ENCODE data around the gene AIP.

The AIP gene

DNA sequence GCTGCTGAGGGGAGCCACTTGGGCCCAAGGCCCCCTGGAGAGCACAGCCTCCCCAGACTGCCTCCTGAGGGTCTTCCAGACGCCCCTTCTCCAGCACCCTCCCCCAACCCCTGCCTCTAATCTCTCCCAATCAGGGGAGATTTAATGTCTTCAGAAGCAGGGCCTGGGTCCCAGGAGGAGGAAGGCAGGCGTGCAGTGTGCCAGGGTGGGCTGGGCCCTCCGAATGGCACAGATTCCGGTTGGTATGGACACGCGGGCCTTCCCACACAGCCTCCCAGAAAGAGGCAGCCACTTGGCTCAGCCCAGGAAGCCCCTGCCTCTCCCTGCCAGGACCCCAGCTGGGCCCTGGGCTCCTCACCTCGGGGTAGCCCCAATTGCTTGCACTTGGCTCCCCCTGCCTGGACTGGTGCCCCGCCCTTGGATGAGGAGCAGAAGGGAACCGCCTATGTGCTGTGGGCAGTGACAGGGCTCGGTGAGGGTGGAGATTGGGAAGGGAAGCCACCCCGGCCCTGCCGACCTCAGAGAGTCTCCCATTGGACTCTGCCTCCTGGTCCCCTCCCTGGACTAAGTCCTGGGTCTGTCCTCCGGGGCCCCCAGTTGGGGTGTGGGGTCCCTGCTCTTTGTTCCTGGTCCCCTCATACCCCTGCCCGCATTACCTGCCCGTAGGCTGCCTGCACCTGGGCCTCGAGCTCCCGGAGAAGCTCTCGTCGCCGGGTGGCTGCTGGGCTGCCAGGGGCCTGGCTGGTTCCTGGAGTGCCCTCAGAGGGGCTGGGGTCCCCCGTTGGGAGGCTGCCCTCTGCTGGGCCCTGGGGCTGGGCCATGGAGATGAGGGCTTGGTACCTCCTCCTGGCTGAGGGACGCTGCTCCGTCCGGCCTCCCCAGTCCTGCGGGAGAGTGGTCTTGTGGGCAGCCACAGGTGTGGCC is 41.0 kb downstream of the AIP start:
- Histone ChIP-seq H3K9me3 (ENCODE audit: control insufficient read depth, insufficient read depth, low read length) (no peaks in the 10 kb centered on the region), H3K4me3 (ENCODE audit: low read depth, low read length) (no peak overlapping the region), H3K4me1 (ENCODE audit: control insufficient read depth, insufficient read depth, low read length) (no peaks in the 10 kb centered on the region), H3K9ac (ENCODE audit: low read depth, low read length) (no peak overlapping the region), H3K27me3 (ENCODE audit: control insufficient read depth, insufficient read depth, low read length) (no peaks in the 10 kb centered on the region), H3K36me3 (ENCODE audit: control insufficient read depth, insufficient read depth, low read length) (no peaks in the 10 kb centered on the region)

GRCh38 chr11:67524480-67524808 is 41.6 kb downstream of the AIP start:
- no peaks in the 10 kb centered on the region for H3K27me3 ChIP-seq (ENCODE audit: control insufficient read depth, insufficient read depth, low read length)
- H3K4me3 ChIP-seq (ENCODE audit: low read depth, low read length): no peak overlapping the region
- no peaks in the 10 kb centered on the region for H3K36me3 ChIP-seq (ENCODE audit: control insufficient read depth, insufficient read depth, low read length)
- no peak overlapping the region for H3K9ac ChIP-seq (ENCODE audit: low read depth, low read length)
- no peaks in the 10 kb centered on the region for H3K4me1 ChIP-seq (ENCODE audit: control insufficient read depth, insufficient read depth, low read length)
- H3K9me3 ChIP-seq (ENCODE audit: control insufficient read depth, insufficient read depth, low read length): no peaks in the 10 kb centered on the region

DNA sequence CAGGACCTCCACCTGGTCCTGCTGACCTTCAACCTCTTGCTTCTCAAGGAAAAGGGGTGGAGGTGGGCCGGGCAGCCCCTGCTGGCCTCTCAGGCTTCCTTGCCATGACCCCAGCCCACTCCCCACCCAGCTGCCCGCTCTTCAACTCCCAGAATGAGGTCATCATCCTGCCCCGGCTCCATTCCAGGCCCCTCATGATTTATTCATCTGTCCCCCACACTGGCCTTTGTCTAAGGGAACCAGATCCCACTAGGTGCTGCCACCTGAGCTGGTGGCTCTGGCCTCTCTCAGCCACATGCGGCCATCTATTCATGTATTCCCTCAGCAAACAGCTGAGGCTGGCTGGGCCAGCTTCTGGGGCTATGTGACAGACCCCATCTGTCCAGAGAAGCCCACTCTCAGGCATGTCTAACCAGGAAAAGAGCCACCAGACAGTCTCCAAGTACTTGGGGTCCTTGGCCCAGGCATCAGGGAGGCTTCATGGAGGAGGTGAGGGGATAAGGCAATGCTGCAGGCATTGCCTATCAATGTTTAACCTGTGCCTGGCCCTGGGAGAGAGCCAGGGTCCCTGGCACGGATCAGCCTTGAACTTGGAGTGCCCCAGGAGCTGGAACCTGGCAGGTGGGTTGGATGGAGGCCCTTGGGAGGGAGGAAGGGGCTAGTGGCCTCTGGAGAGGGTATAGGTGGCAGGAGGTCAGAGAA is 42.6 kb downstream of the AIP start:
- H3K27me3 ChIP-seq (ENCODE audit: control insufficient read depth, insufficient read depth, low read length): no peaks in the 10 kb centered on the region
- H3K9ac ChIP-seq (ENCODE audit: low read depth, low read length): no peak overlapping the region
- H3K9me3 ChIP-seq (ENCODE audit: control insufficient read depth, insufficient read depth, low read length): no peaks in the 10 kb centered on the region
- no peaks in the 10 kb centered on the region for H3K36me3 ChIP-seq (ENCODE audit: control insufficient read depth, insufficient read depth, low read length)
- no peaks in the 10 kb centered on the region for H3K4me1 ChIP-seq (ENCODE audit: control insufficient read depth, insufficient read depth, low read length)
- no peak overlapping the region for H3K4me3 ChIP-seq (ENCODE audit: low read depth, low read length)

DNA sequence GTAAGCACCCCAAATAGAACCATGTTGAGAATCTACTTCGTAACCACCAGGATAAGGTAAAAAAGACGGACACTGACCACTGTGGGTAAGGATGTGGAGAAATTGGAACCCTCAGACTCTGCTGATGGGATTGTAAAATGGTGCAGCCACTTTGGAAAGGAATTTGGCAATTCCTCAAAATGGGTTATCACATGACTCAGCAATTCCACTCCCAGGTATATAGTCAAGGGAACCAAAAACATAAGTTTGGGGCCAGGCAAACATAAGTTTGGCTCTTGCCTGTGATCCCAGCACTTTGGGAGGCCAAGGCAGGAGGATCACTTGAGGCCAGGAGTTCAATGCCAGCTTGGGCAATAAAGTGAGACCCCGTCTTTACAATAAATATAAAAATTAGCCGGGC is 45.5 kb downstream of the AIP start:
- no peaks in the 10 kb centered on the region for H3K4me1 ChIP-seq (ENCODE audit: control insufficient read depth, insufficient read depth, low read length)
- H3K4me3 ChIP-seq (ENCODE audit: low read depth, low read length): no peak overlapping the region
- no peaks in the 10 kb centered on the region for H3K36me3 ChIP-seq (ENCODE audit: control insufficient read depth, insufficient read depth, low read length)
- H3K9ac ChIP-seq (ENCODE audit: low read depth, low read length): no peak overlapping the region
- H3K9me3 ChIP-seq (ENCODE audit: control insufficient read depth, insufficient read depth, low read length): peaks cover 2% of the 10 kb centered on the region
- no peaks in the 10 kb centered on the region for H3K27me3 ChIP-seq (ENCODE audit: control insufficient read depth, insufficient read depth, low read length)

- Histone ChIP-seq H3K27me3 (ENCODE audit: control insufficient read depth, insufficient read depth, low read length) (no peaks in the 10 kb centered on the region), H3K9me3 (ENCODE audit: control insufficient read depth, insufficient read depth, low read length) (peaks cover 10% of the 10 kb centered on the region), H3K9ac (ENCODE audit: low read depth, low read length) (no peak overlapping the region), H3K36me3 (ENCODE audit: control insufficient read depth, insufficient read depth, low read length) (no peaks in the 10 kb centered on the region), H3K4me3 (ENCODE audit: low read depth, low read length) (no peak overlapping the region), H3K4me1 (ENCODE audit: control insufficient read depth, insufficient read depth, low read length) (no peaks in the 10 kb centered on the region)
Observed at GRCh38 chr11:67530282-67530592, 47.4 kb downstream of the AIP start.

- Histone ChIP-seq H3K9ac (ENCODE audit: low read depth, low read length) (no peak overlapping the region), H3K36me3 (ENCODE audit: control insufficient read depth, insufficient read depth, low read length) (no peaks in the 10 kb centered on the region), H3K4me3 (ENCODE audit: low read depth, low read length) (no peak overlapping the region), H3K27me3 (ENCODE audit: control insufficient read depth, insufficient read depth, low read length) (no peaks in the 10 kb centered on the region), H3K4me1 (ENCODE audit: control insufficient read depth, insufficient read depth, low read length) (no peaks in the 10 kb centered on the region), H3K9me3 (ENCODE audit: control insufficient read depth, insufficient read depth, low read length) (peaks cover 10% of the 10 kb centered on the region)
Observed at GRCh38 chr11:67532889-67533288, 50.1 kb downstream of the AIP start.

- H3K36me3 ChIP-seq (ENCODE audit: control insufficient read depth, insufficient read depth, low read length): no peaks in the 10 kb centered on the region
- H3K4me1 ChIP-seq (ENCODE audit: control insufficient read depth, insufficient read depth, low read length): no peaks in the 10 kb centered on the region
- H3K27me3 ChIP-seq (ENCODE audit: control insufficient read depth, insufficient read depth, low read length): no peaks in the 10 kb centered on the region
- no peak overlapping the region for H3K9ac ChIP-seq (ENCODE audit: low read depth, low read length)
- H3K4me3 ChIP-seq (ENCODE audit: low read depth, low read length): no peak overlapping the region
- peaks cover 10% of the 10 kb centered on the region for H3K9me3 ChIP-seq (ENCODE audit: control insufficient read depth, insufficient read depth, low read length)
Observed at GRCh38 chr11:67534070-67534679, 51.3 kb downstream of the AIP start.

- Histone ChIP-seq H3K4me1 (ENCODE audit: control insufficient read depth, insufficient read depth, low read length) (no peaks in the 10 kb centered on the region), H3K9ac (ENCODE audit: low read depth, low read length) (no peak overlapping the region), H3K4me3 (ENCODE audit: low read depth, low read length) (no peak overlapping the region), H3K27me3 (ENCODE audit: control insufficient read depth, insufficient read depth, low read length) (no peaks in the 10 kb centered on the region), H3K36me3 (ENCODE audit: control insufficient read depth, insufficient read depth, low read length) (no peaks in the 10 kb centered on the region), H3K9me3 (ENCODE audit: control insufficient read depth, insufficient read depth, low read length) (peaks cover 10% of the 10 kb centered on the region)
Observed at GRCh38 chr11:67535561-67535960, 52.7 kb downstream of the AIP start.

GRCh38 chr11:67538306-67538705 is 55.5 kb downstream of the AIP start:
- no peaks in the 10 kb centered on the region for H3K27me3 ChIP-seq (ENCODE audit: control insufficient read depth, insufficient read depth, low read length)
- H3K36me3 ChIP-seq (ENCODE audit: control insufficient read depth, insufficient read depth, low read length): no peaks in the 10 kb centered on the region
- H3K9me3 ChIP-seq (ENCODE audit: control insufficient read depth, insufficient read depth, low read length): peaks cover 9% of the 10 kb centered on the region
- peaks cover 4% of the 10 kb centered on the region for H3K4me1 ChIP-seq (ENCODE audit: control insufficient read depth, insufficient read depth, low read length)
- no peak overlapping the region for H3K4me3 ChIP-seq (ENCODE audit: low read depth, low read length)
- no peak overlapping the region for H3K9ac ChIP-seq (ENCODE audit: low read depth, low read length)

- Histone ChIP-seq H3K36me3 (ENCODE audit: control insufficient read depth, insufficient read depth, low read length) (no peaks in the 10 kb centered on the region), H3K4me3 (ENCODE audit: low read depth, low read length) (no peak overlapping the region), H3K27me3 (ENCODE audit: control insufficient read depth, insufficient read depth, low read length) (no peaks in the 10 kb centered on the region), H3K4me1 (ENCODE audit: control insufficient read depth, insufficient read depth, low read length) (peaks cover 4% of the 10 kb centered on the region), H3K9me3 (ENCODE audit: control insufficient read depth, insufficient read depth, low read length) (peaks cover 2% of the 10 kb centered on the region), H3K9ac (ENCODE audit: low read depth, low read length) (no peak overlapping the region)
Observed at GRCh38 chr11:67538823-67539505, 56.1 kb downstream of the AIP start.

- no peak overlapping the region for H3K9ac ChIP-seq (ENCODE audit: low read depth, low read length)
- no peaks in the 10 kb centered on the region for H3K36me3 ChIP-seq (ENCODE audit: control insufficient read depth, insufficient read depth, low read length)
- H3K4me3 ChIP-seq (ENCODE audit: low read depth, low read length): no peak overlapping the region
- H3K4me1 ChIP-seq (ENCODE audit: control insufficient read depth, insufficient read depth, low read length): peaks cover 4% of the 10 kb centered on the region
- no peaks in the 10 kb centered on the region for H3K27me3 ChIP-seq (ENCODE audit: control insufficient read depth, insufficient read depth, low read length)
- no peaks in the 10 kb centered on the region for H3K9me3 ChIP-seq (ENCODE audit: control insufficient read depth, insufficient read depth, low read length)
Observed at GRCh38 chr11:67539550-67539949, 56.7 kb downstream of the AIP start.

Data from iPS-15b (cell line).